A549 (cell line): ENCODE measurements around the gene HDAC5. TPM values are rescaled to one million over a fixed set of nuclear protein-coding genes. Genes with fewer than 3 reads are reported as not detected.
A peak's percentile ranks its signal among the peaks of the same experiment; 100 is the strongest.

Experiments
- ATAC-seq, 2 experiments: fragments of 200-7000 bp in 1 of 2; fragments of >200 bp in 1 of 2; cut with Nextera tagmentation in 1 of 2; cut with Tn5 transposase in 1 of 2; 3 replicates each; pipeline versions ENCODE4 v1.8.0 to v1.9.1; 2018 to 2020; ENCODE audit warnings: mild to moderate bottlenecking in 1 of 2, moderate library complexity in 1 of 2
- CTCF ChIA-PET: fragments of 300-600 bp; sonication (Branson Sonifier 250); formaldehyde crosslinking; extraction: SDS; loops from one replicate; lab custom pipeline; 2021; ENCODE audit warnings: antibody characterized with exemption, inconsistent platforms; lab: Yijun Ruan, JAX
- POLR2A ChIA-PET: fragments of 350-600 bp; formaldehyde crosslinking; extraction: SDS; loops from one replicate; lab custom pipeline; 2021; ENCODE audit warnings: antibody characterized with exemption, inconsistent platforms; lab: Yijun Ruan, JAX
- DNase-seq, 2 experiments: peaks; one replicate each; pipeline versions ENCODE4 v3.0.0 to v3.0.0-alpha.2; 2011 to 2016; ENCODE audit warnings: low read depth in 1 of 2, low spot score in 1 of 2
- FAIRE-seq: peaks from 2 replicates; lab custom pipeline; 2011; peaks lifted over from hg19 to GRCh38; lab: Jason Lieb, UNC
- H3K27ac ChIP-seq, 2 experiments: fragments of >200 bp; sonication (Bioruptor Twin); formaldehyde crosslinking; 3 replicates each; pipeline ENCODE4 v1.5.1; 2016 to 2017
- H3K4me1 ChIP-seq: fragments of >200 bp; sonication (Bioruptor Twin); formaldehyde crosslinking; 3 replicates; pipeline ENCODE4 v1.6.1; 2016
- H3K4me2 ChIP-seq: fragments of >200 bp; sonication (Bioruptor Twin); formaldehyde crosslinking; 3 replicates; pipeline ENCODE4 v1.6.1; 2016
- H3K4me3 ChIP-seq: fragments of >200 bp; sonication (Bioruptor Twin); formaldehyde crosslinking; 3 replicates; pipeline ENCODE4 v1.5.1; 2016
- H3K9me3 ChIP-seq: fragments of >200 bp; sonication (Bioruptor Twin); formaldehyde crosslinking; 3 replicates; pipeline ENCODE4 v1.6.1; 2016
- BHLHE40 ChIP-seq: IDR thresholded peaks from 2 replicates; pipeline ENCODE4 v1.6.1; 2012; ENCODE audit warnings: low read depth, low read length, inconsistent platforms
- CBX2 ChIP-seq: fragments of 200-600 bp; sonication (generic); IDR thresholded peaks from 2 replicates; pipeline ENCODE4 v1.6.1; 2016; ENCODE audit warnings: low read depth, mild to moderate bottlenecking, borderline replicate concordance
- CHD2 ChIP-seq: fragments of 150-350 bp; IDR thresholded peaks from 2 replicates; pipeline ENCODE4 v1.6.1; 2014; ENCODE audit warnings: low read length; ENCODE audit not compliant: partially characterized antibody
- EHF ChIP-seq: fragments of 250-450 bp; sonication (Bioruptor Pico); IDR thresholded peaks from 2 replicates; pipeline ENCODE4 v1.5.0; 2020; ENCODE audit warnings: mild to moderate bottlenecking
- ELK1 ChIP-seq: fragments of 150-350 bp; IDR thresholded peaks from 2 replicates; pipeline ENCODE4 v1.6.1; 2014; ENCODE audit warnings: low read depth, mild to moderate bottlenecking, low read length
- EP300 ChIP-seq, 2 experiments: fragments of >200 bp; sonication (Bioruptor Twin); formaldehyde crosslinking; IDR thresholded peaks; 2 replicates in 1 of 2; 3 replicates in 1 of 2; pipeline ENCODE4 v1.6.1; 2016 to 2017
- FOXS1 ChIP-seq: fragments of 250-450 bp; sonication (Bioruptor Pico); IDR thresholded peaks from 2 replicates; pipeline ENCODE4 v1.5.0; 2020; ENCODE audit warnings: mild to moderate bottlenecking, moderate library complexity
- HES2 ChIP-seq: fragments of >200 bp; sonication (Bioruptor Twin); formaldehyde crosslinking; IDR thresholded peaks from 2 replicates; pipeline ENCODE4 v1.6.1; 2016
- HEYL ChIP-seq: fragments of 250-450 bp; sonication (Bioruptor Pico); IDR thresholded peaks from 2 replicates; pipeline ENCODE4 v1.8.0; 2021; ENCODE audit warnings: mild to moderate bottlenecking, moderate library complexity
- KDM5A ChIP-seq: fragments of 200-600 bp; sonication (generic); IDR thresholded peaks from 2 replicates; pipeline ENCODE4 v1.6.1; 2016; ENCODE audit warnings: antibody characterized with exemption, mild to moderate bottlenecking
- NPAS2 ChIP-seq: fragments of 250-450 bp; sonication (Bioruptor Pico); IDR thresholded peaks from 2 replicates; pipeline ENCODE4 v1.8.0; 2022; ENCODE audit warnings: mild to moderate bottlenecking, moderate library complexity, borderline replicate concordance
- PHF8 ChIP-seq: fragments of 200-600 bp; sonication (generic); IDR thresholded peaks from 2 replicates; pipeline ENCODE4 v1.6.1; 2016; ENCODE audit warnings: low read depth, mild to moderate bottlenecking, antibody characterized with exemption, moderate library complexity, borderline replicate concordance
- POLR2AphosphoS2 ChIP-seq: conservative IDR thresholded peaks from 2 replicates; pipeline ENCODE4 v1.6.1; 2012; ENCODE audit warnings: low read length, improper control_type of control experiment, inconsistent platforms
- RAD21 ChIP-seq, 2 experiments: fragments of >200 bp in 1 of 2; sonication (Bioruptor Twin) in 1 of 2; formaldehyde crosslinking in 1 of 2; IDR thresholded peaks in 1 of 2; conservative IDR thresholded peaks in 1 of 2; 2 replicates in 1 of 2; 3 replicates in 1 of 2; pipeline ENCODE4 v1.6.1; 2012 to 2018; ENCODE audit warnings: inconsistent platforms in 1 of 2
- RARB ChIP-seq: fragments of 250-450 bp; sonication (Bioruptor Pico); IDR thresholded peaks from 2 replicates; pipeline ENCODE4 v1.8.0; 2021; ENCODE audit warnings: mild to moderate bottlenecking, moderate library complexity
- SMC3 ChIP-seq: fragments of >200 bp; sonication (Bioruptor Twin); formaldehyde crosslinking; IDR thresholded peaks from 3 replicates; pipeline ENCODE4 v1.6.1; 2018; ENCODE audit warnings: inconsistent platforms
- WGBS: methylation state at CpG from one replicate; pipeline ENCODE4 v1.1.6; 2017; ENCODE audit errors: missing lambda C conversion rate; 5-methylcytosine and 5-hydroxymethylcytosine counted together
- polyA plus RNA-seq, 4 experiments: library from polyadenylated mRNA; depleted of rRNA in 3 of 4; stranded (reverse); fragments of >200 nt; fragmentation: RNase III in 1 of 4; extraction: RNeasy Plus Mini Kit Qiagen cat#74134 plus additional on column Dnase treatment in 1 of 4; gene quantifications; 2 replicates in 3 of 4; 3 replicates in 1 of 4; pipeline ENCODE4 v1.2.3, GENCODE V29; 2011 to 2017
- TF ChIP-seq, protein P1 (sequence below): IDR thresholded peaks from 2 replicates; pipeline ENCODE4 v1.6.1; 2012
- TF ChIP-seq, protein P2 (sequence below): IDR thresholded peaks from 2 replicates; pipeline ENCODE4 v1.6.1; 2012; ENCODE audit warnings: low read depth, borderline replicate concordance
- TF ChIP-seq, protein P3 (sequence below): fragments of >200 bp; sonication (Bioruptor Twin); formaldehyde crosslinking; IDR thresholded peaks from 3 replicates; pipeline ENCODE4 v1.6.1; 2016
- TF ChIP-seq, protein P4 (sequence below): fragments of 200-600 bp; sonication (generic); IDR thresholded peaks from 2 replicates; pipeline ENCODE4 v1.6.1; 2016; ENCODE audit warnings: antibody characterized with exemption, mild to moderate bottlenecking, moderate library complexity
- TF ChIP-seq, protein P5 (sequence below): fragments of >200 bp; sonication (Bioruptor Twin); formaldehyde crosslinking; IDR thresholded peaks from 3 replicates; pipeline ENCODE4 v1.5.1; 2016

Gene HDAC5
- polyA plus RNA-seq, 2 of the 4 experiments (the other 2 are of a cell fraction), result 3.1 to 7.1 TPM

GRCh38 chr17:44084921-44085320, 38.5 kb downstream of the HDAC5 start:
- FAIRE-seq, result no peak
- H3K4me1 ChIP-seq, result peaks cover 32% of the 10 kb centered on the region
- H3K9me3 ChIP-seq, result no peaks in the 10 kb centered on the region
- CTCF ChIA-PET, result interaction anchor here (0.8 to 39.6 kb wide), 17 partner anchors 13 to 554 kb away, joined by 3 to 1202 read pairs (median 9); partner anchors contain the start of genes ASB16, G6PC3 and HDAC5
- TF ChIP-seq CHD2 (no peak), EP300 (IDR thresholded peaks at IDR 0.05) (no peak), RAD21 (conservative IDR thresholded peaks at IDR 0.05 in 1 of 2, IDR thresholded peaks at IDR 0.05 in 1 of 2) (no peak), SMC3 (no peak), BHLHE40 (no peak), HEYL (CRISPR knock-in tag) (no peak), HES2 (no peak)
- TF ChIP-seq, protein P1, sequence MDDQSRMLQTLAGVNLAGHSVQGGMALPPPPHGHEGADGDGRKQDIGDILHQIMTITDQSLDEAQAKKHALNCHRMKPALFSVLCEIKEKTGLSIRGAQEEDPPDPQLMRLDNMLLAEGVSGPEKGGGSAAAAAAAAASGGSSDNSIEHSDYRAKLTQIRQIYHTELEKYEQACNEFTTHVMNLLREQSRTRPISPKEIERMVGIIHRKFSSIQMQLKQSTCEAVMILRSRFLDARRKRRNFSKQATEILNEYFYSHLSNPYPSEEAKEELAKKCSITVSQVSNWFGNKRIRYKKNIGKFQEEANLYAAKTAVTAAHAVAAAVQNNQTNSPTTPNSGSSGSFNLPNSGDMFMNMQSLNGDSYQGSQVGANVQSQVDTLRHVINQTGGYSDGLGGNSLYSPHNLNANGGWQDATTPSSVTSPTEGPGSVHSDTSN, result no peak
- TF ChIP-seq, protein P2, sequence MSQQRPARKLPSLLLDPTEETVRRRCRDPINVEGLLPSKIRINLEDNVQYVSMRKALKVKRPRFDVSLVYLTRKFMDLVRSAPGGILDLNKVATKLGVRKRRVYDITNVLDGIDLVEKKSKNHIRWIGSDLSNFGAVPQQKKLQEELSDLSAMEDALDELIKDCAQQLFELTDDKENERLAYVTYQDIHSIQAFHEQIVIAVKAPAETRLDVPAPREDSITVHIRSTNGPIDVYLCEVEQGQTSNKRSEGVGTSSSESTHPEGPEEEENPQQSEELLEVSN, result no peak
- no peak overlapping the region for H3K4me2 ChIP-seq
- H3K4me3 ChIP-seq, result no peak overlapping the region
- 87% methylated on average over 7 of the region's 7 CpGs for WGBS
- peak overlapping the region in 1 of 2 experiments; percentile 6; a peak in 2 of 6 replicates for H3K27ac ChIP-seq
- no peak for DNase-seq
- POLR2A ChIA-PET, result interaction anchor here (0.6 to 1.8 kb wide), 3 partner anchors 18 to 961 kb away, joined by 3 to 4 read pairs (median 3); partner anchors contain the start of gene LSM12
- no peak for ATAC-seq

DNA sequence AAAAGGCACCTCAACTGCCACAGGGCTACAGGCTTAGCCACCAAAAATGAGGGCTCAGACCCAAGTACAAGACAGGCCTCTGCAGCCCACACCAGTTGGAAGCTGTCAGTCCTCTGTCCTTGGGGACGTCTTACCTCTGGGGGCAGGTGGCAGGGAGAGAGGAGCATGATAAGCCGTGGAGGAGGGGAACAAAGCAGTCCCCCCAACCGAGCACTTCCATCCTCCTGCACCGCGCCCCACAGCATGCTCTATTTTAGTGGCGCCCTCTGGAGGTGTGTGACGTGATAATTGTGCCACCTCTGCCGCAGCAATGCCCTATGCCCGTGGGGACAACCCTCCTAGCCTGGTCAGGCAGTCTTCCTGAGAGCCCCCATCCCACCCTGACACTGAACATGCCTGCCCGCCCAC, 39.3 kb downstream of the HDAC5 start:
- WGBS, result 52% methylated on average over 10 of the region's 10 CpGs
- Histone ChIP-seq H3K27ac (peak overlapping the region in 1 of 2 experiments; percentile 55; a peak in 2 of 6 replicates), H3K4me3 (no peak overlapping the region), H3K4me2 (no peak overlapping the region), H3K4me1 (peaks cover 32% of the 10 kb centered on the region), H3K9me3 (no peaks in the 10 kb centered on the region)
- no peak for FAIRE-seq
- ChIA-PET CTCF (interaction anchor here (0.6 to 39.6 kb wide), 38 partner anchors 12 to 555 kb away, joined by 3 to 1202 read pairs (median 5); partner anchors contain the start of genes ASB16, G6PC3 and HDAC5), POLR2A (interaction anchor here (0.7 to 2.6 kb wide), 6 partner anchors 12 to 54 kb away, joined by 3 to 25 read pairs (median 4); partner anchors contain the start of genes G6PC3 and LSM12)
- ATAC-seq, result peak; percentile 31 to 59; a peak in 4 of 6 replicates
- TF ChIP-seq, protein P3, sequence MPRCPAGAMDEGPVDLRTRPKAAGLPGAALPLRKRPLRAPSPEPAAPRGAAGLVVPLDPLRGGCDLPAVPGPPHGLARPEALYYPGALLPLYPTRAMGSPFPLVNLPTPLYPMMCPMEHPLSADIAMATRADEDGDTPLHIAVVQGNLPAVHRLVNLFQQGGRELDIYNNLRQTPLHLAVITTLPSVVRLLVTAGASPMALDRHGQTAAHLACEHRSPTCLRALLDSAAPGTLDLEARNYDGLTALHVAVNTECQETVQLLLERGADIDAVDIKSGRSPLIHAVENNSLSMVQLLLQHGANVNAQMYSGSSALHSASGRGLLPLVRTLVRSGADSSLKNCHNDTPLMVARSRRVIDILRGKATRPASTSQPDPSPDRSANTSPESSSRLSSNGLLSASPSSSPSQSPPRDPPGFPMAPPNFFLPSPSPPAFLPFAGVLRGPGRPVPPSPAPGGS, result no peak
- TF ChIP-seq KDM5A (no peak), PHF8 (no peak), ELK1 (no peak), RARB (CRISPR knock-in tag) (no peak), NPAS2 (CRISPR knock-in tag) (no peak), RAD21 (conservative IDR thresholded peaks at IDR 0.05 in 1 of 2, IDR thresholded peaks at IDR 0.05 in 1 of 2) (peak in 1 of 2 experiments; percentile 31; a peak in 2 of 5 replicates), EHF (CRISPR knock-in tag) (no peak), POLR2AphosphoS2 (no peak), CBX2 (no peak), FOXS1 (CRISPR knock-in tag) (no peak)
- TF ChIP-seq, protein P4, sequence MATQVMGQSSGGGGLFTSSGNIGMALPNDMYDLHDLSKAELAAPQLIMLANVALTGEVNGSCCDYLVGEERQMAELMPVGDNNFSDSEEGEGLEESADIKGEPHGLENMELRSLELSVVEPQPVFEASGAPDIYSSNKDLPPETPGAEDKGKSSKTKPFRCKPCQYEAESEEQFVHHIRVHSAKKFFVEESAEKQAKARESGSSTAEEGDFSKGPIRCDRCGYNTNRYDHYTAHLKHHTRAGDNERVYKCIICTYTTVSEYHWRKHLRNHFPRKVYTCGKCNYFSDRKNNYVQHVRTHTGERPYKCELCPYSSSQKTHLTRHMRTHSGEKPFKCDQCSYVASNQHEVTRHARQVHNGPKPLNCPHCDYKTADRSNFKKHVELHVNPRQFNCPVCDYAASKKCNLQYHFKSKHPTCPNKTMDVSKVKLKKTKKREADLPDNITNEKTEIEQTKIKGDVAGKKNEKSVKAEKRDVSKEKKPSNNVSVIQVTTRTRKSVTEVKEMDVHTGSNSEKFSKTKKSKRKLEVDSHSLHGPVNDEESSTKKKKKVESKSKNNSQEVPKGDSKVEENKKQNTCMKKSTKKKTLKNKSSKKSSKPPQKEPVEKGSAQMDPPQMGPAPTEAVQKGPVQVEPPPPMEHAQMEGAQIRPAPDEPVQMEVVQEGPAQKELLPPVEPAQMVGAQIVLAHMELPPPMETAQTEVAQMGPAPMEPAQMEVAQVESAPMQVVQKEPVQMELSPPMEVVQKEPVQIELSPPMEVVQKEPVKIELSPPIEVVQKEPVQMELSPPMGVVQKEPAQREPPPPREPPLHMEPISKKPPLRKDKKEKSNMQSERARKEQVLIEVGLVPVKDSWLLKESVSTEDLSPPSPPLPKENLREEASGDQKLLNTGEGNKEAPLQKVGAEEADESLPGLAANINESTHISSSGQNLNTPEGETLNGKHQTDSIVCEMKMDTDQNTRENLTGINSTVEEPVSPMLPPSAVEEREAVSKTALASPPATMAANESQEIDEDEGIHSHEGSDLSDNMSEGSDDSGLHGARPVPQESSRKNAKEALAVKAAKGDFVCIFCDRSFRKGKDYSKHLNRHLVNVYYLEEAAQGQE, result no peak
- TF ChIP-seq, protein P5, sequence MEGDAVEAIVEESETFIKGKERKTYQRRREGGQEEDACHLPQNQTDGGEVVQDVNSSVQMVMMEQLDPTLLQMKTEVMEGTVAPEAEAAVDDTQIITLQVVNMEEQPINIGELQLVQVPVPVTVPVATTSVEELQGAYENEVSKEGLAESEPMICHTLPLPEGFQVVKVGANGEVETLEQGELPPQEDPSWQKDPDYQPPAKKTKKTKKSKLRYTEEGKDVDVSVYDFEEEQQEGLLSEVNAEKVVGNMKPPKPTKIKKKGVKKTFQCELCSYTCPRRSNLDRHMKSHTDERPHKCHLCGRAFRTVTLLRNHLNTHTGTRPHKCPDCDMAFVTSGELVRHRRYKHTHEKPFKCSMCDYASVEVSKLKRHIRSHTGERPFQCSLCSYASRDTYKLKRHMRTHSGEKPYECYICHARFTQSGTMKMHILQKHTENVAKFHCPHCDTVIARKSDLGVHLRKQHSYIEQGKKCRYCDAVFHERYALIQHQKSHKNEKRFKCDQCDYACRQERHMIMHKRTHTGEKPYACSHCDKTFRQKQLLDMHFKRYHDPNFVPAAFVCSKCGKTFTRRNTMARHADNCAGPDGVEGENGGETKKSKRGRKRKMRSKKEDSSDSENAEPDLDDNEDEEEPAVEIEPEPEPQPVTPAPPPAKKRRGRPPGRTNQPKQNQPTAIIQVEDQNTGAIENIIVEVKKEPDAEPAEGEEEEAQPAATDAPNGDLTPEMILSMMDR, result peak; percentile 56
- peak in 1 of 2 experiments; percentile 82 for DNase-seq
